Keratinocyte (primary cell): ENCODE results near the gene DDR2. TPM values are rescaled to one million over a fixed set of nuclear protein-coding genes. Genes with fewer than 3 reads are reported as not detected.

ENCODE experiments used
- DNase-seq: peaks from one replicate; pipeline ENCODE4 v3.0.0-alpha.2; 2011; ENCODE audit warnings: low read depth, missing footprints, low spot score
- FAIRE-seq: peaks from 2 replicates; lab custom pipeline; 2011; peaks lifted over from hg19 to GRCh38; lab: Jason Lieb, UNC
- H2AFZ ChIP-seq: 2 replicates; pipeline ENCODE4 v1.6.0; 2012; ENCODE audit warnings: low read length, control low read depth, inconsistent platforms; ENCODE audit not compliant: control insufficient read depth
- H3K27ac ChIP-seq: 2 replicates; pipeline ENCODE4 v1.5.1; 2011; ENCODE audit warnings: low read length; ENCODE audit not compliant: control insufficient read depth, insufficient read depth
- H3K27me3 ChIP-seq: 3 replicates; pipeline ENCODE4 v1.6.0; 2011; ENCODE audit warnings: low read length; ENCODE audit not compliant: control insufficient read depth, insufficient read depth; ENCODE audit errors: extremely low read depth
- H3K36me3 ChIP-seq, 2 experiments: 2 replicates in 1 of 2; 3 replicates in 1 of 2; pipeline ENCODE4 v1.5.1; 2011; ENCODE audit warnings: low read length in 2 of 2, mild to moderate bottlenecking in 1 of 2; ENCODE audit not compliant: control insufficient read depth in 2 of 2, insufficient read depth in 2 of 2; ENCODE audit errors: extremely low read depth in 1 of 2
- H3K4me1 ChIP-seq: 3 replicates; pipeline ENCODE4 v1.5.1; 2011; ENCODE audit warnings: low read length; ENCODE audit not compliant: control insufficient read depth, insufficient read depth; ENCODE audit errors: extremely low read depth
- H3K4me2 ChIP-seq: 3 replicates; pipeline ENCODE4 v1.6.0; 2011; ENCODE audit warnings: low read depth, low read length; ENCODE audit not compliant: control insufficient read depth, insufficient read depth; ENCODE audit errors: extremely low read depth
- H3K4me3 ChIP-seq, 3 experiments: fragments of 200-600 bp in 1 of 3; sonication (generic) in 1 of 3; 2 replicates in 2 of 3; 3 replicates in 1 of 3; pipeline ENCODE4 v1.5.1; 2011 to 2016; ENCODE audit warnings: low read length in 3 of 3, mild to moderate bottlenecking in 3 of 3, control low read depth in 2 of 3, inconsistent platforms in 1 of 3, low read depth in 1 of 3, mixed read lengths in 1 of 3, mixed run types in 1 of 3, moderate library complexity in 1 of 3; ENCODE audit not compliant: control insufficient read depth in 2 of 3, insufficient read depth in 2 of 3; ENCODE audit errors: extremely low read depth in 1 of 3
- H3K79me2 ChIP-seq: 2 replicates; pipeline ENCODE4 v1.6.0; 2012; ENCODE audit warnings: low read length; ENCODE audit not compliant: control insufficient read depth, insufficient read depth
- H3K9ac ChIP-seq: 3 replicates; pipeline ENCODE4 v1.6.0; 2011; ENCODE audit warnings: low read length; ENCODE audit not compliant: control insufficient read depth, insufficient read depth; ENCODE audit errors: extremely low read depth
- H3K9me1 ChIP-seq: 3 replicates; pipeline ENCODE4 v1.6.0; 2011; ENCODE audit warnings: low read length; ENCODE audit not compliant: control insufficient read depth, insufficient read depth; ENCODE audit errors: extremely low read depth
- H3K9me3 ChIP-seq: 2 replicates; pipeline ENCODE4 v1.5.1; 2012; ENCODE audit warnings: low read depth, low read length; ENCODE audit not compliant: control insufficient read depth
- H4K20me1 ChIP-seq: 3 replicates; pipeline ENCODE4 v1.6.0; 2011; ENCODE audit warnings: low read length; ENCODE audit not compliant: control insufficient read depth, insufficient read depth; ENCODE audit errors: extremely low read depth
- EZH2 ChIP-seq: IDR thresholded peaks from one replicate; pipeline ENCODE4 v1.6.1; 2012; ENCODE audit warnings: inconsistent platforms, mild to moderate bottlenecking, low read length, moderate library complexity
- dilution Hi-C: fragments of 300-500 bp; cut with MboI; formaldehyde crosslinking; loops from one replicate; pipeline ENCODE4 v1.7.0; 2020; ENCODE audit warnings: low sequenced_read_pairs; ENCODE audit not compliant: extremely low pct_ligation_motif_present
- polyA plus RNA-seq, 5 experiments: library from polyadenylated mRNA; depleted of rRNA in 3 of 5; stranded (reverse) in 3 of 5; stranded (forward) in 1 of 5; unstranded in 1 of 5; fragments of >200 nt; gene quantifications; 1 replicate in 1 of 5; 2 replicates in 3 of 5; 3 replicates in 1 of 5; pipeline versions ENCODE4 v1.2.1 to v1.2.3, GENCODE V29; 2011 to 2012; ENCODE audit warnings: missing spikeins in 2 of 5, low read depth in 1 of 5, low replicate concordance in 1 of 5
- TF ChIP-seq, protein P1 (sequence below), 3 experiments: IDR thresholded peaks in 1 of 3; conservative IDR thresholded peaks in 1 of 3; optimal IDR thresholded peaks in 1 of 3; 2 replicates in 2 of 3; 3 replicates in 1 of 3; pipeline versions ENCODE3 to v1.5.1; 2011; ENCODE audit warnings: low read length in 3 of 3, mild to moderate bottlenecking in 3 of 3, moderate library complexity in 2 of 3, control low read depth in 1 of 3, inconsistent platforms in 1 of 3; ENCODE audit not compliant: insufficient read depth in 2 of 3; ENCODE audit errors: extremely low read depth in 1 of 3

Gene DDR2
- polyA plus RNA-seq, 1 donor (not counting 4 experiments of a cell fraction or from before 2014, with no cell fraction given), result 0.39 TPM

DNA sequence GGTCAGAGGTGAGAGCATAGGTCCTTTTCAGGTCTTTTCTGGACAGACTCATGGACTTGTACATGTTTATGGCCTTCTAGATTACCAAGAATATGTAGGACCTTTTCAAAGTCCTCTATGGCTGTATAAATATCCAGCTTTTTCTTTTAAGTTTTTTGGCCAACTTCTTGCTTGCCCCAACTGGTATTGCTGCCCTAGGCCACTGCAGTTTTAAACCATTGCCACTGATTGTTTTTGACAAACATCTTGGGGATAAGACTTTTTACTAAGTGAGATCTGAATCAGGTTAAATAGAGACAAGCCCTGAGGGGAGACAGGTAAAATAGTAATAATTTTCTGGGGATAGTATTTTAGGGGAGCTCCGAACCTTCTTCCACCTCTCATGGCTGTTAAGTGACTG is 14.8 kb upstream of the DDR2 start:
- H3K36me3 ChIP-seq, result no peaks in the 10 kb centered on the region
- no peaks in the 10 kb centered on the region for H3K4me1 ChIP-seq
- no peak for FAIRE-seq
- no peak overlapping the region for H3K4me2 ChIP-seq
- no peak for DNase-seq
- H3K9me3 ChIP-seq, result peaks cover 3% of the 10 kb centered on the region
- no peak overlapping the region for H3K27ac ChIP-seq
- TF ChIP-seq, protein P1, sequence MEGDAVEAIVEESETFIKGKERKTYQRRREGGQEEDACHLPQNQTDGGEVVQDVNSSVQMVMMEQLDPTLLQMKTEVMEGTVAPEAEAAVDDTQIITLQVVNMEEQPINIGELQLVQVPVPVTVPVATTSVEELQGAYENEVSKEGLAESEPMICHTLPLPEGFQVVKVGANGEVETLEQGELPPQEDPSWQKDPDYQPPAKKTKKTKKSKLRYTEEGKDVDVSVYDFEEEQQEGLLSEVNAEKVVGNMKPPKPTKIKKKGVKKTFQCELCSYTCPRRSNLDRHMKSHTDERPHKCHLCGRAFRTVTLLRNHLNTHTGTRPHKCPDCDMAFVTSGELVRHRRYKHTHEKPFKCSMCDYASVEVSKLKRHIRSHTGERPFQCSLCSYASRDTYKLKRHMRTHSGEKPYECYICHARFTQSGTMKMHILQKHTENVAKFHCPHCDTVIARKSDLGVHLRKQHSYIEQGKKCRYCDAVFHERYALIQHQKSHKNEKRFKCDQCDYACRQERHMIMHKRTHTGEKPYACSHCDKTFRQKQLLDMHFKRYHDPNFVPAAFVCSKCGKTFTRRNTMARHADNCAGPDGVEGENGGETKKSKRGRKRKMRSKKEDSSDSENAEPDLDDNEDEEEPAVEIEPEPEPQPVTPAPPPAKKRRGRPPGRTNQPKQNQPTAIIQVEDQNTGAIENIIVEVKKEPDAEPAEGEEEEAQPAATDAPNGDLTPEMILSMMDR (optimal IDR thresholded peaks at IDR 0.05 in 1 of 3, IDR thresholded peaks at IDR 0.05 in 1 of 3, conservative IDR thresholded peaks at IDR 0.05 in 1 of 3; ENCODE audit: extremely low read depth in 1 of 3, insufficient read depth in 2 of 3, low read length in 3 of 3), result no peak
- no peak for TF ChIP-seq EZH2
- no peaks in the 10 kb centered on the region for H4K20me1 ChIP-seq
- H3K9ac ChIP-seq, result no peak overlapping the region
- H3K4me3 ChIP-seq, result no peak overlapping the region
- no peak overlapping the region for H2AFZ ChIP-seq
- no peaks in the 10 kb centered on the region for H3K79me2 ChIP-seq
- H3K27me3 ChIP-seq, result no peaks in the 10 kb centered on the region
- dilution Hi-C loops, result no loop called here
- H3K9me1 ChIP-seq, result no peaks in the 10 kb centered on the region

DNA sequence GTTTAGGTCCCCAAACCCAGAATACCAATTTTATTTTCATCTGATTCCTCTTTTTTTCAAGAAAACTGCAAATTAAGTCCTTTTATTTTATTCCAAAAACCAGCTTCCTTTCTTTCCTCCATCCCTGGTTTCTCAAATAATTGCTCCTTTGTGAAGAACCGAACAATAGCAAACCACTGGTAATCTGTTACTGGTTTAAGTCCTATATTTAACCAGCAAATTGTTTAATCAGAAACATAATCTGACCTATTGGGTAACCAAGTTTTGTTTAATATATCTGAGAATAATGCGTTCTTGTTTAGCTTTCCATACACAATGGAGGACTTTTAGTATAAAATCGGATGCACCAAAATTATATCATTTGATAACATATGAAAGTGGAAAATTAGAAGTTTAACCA is 13.2 kb upstream of the DDR2 start:
- dilution Hi-C loops, result no loop called here
- no peaks in the 10 kb centered on the region for H3K36me3 ChIP-seq
- no peak overlapping the region for H3K9ac ChIP-seq
- H4K20me1 ChIP-seq, result no peaks in the 10 kb centered on the region
- H3K4me1 ChIP-seq, result no peaks in the 10 kb centered on the region
- H3K4me2 ChIP-seq, result no peak overlapping the region
- H3K27ac ChIP-seq, result no peak overlapping the region
- H3K9me3 ChIP-seq, result peaks cover 3% of the 10 kb centered on the region
- no peaks in the 10 kb centered on the region for H3K27me3 ChIP-seq
- TF ChIP-seq, protein P1 (optimal IDR thresholded peaks at IDR 0.05 in 1 of 3, IDR thresholded peaks at IDR 0.05 in 1 of 3, conservative IDR thresholded peaks at IDR 0.05 in 1 of 3; ENCODE audit: extremely low read depth in 1 of 3, insufficient read depth in 2 of 3, low read length in 3 of 3), result no peak
- no peak for TF ChIP-seq EZH2
- no peak for FAIRE-seq
- H3K79me2 ChIP-seq, result no peaks in the 10 kb centered on the region
- H3K9me1 ChIP-seq, result no peaks in the 10 kb centered on the region
- no peak overlapping the region for H3K4me3 ChIP-seq
- no peak for DNase-seq
- no peak overlapping the region for H2AFZ ChIP-seq
